NT2/D1 (cell line): ENCODE measurements around the gene NLGN1.

Experiments
- YY1 ChIP-seq: IDR thresholded peaks from 2 replicates; pipeline ENCODE4 v1.6.1; 2011; ENCODE audit not compliant: insufficient read length, insufficient read depth
- ZNF274 ChIP-seq: IDR thresholded peaks from 2 replicates; pipeline ENCODE4 v1.6.1; 2011; ENCODE audit warnings: mild to moderate bottlenecking, low read depth, low read length

DNA sequence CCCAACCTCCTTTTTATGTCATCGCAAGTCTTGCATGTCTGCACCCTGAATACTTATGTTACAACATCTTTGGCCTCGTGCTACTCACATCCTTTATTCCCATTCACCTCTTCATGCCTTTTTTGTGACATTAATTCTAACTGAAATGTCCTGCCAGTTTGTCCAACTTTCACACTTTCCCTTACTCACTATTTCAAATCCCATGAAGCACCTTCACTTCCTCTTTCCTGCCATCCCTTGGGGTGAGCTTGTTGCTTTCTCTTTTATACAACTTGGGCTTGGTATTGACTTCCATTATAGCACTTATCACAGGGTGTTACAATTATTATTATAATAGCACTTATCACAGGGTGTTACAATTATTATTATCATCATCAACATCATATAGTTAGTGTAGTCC, 496.3 kb downstream of the NLGN1 start:
- no peak for TF ChIP-seq YY1
- TF ChIP-seq ZNF274 = no peak
